GM12891 (cell line): ENCODE measurements around the gene DIP2C.

Experiments
- DNase-seq: peaks from one replicate; pipeline ENCODE4 v3.0.0; 2011; ENCODE audit warnings: low spot score; ENCODE audit not compliant: insufficient read length
- FAIRE-seq: peaks from 2 replicates; lab custom pipeline; 2011; peaks lifted over from hg19 to GRCh38; lab: Jason Lieb, UNC
- PAX5 ChIP-seq: IDR thresholded peaks from 2 replicates; pipeline ENCODE4 v1.6.1; 2011; ENCODE audit warnings: low read length, moderate library complexity, mild to moderate bottlenecking; ENCODE audit not compliant: insufficient read depth, severe bottlenecking
- POLR2A ChIP-seq: IDR thresholded peaks from 2 replicates; pipeline ENCODE4 v1.6.1; 2011; ENCODE audit warnings: low read depth, low read length, control low read depth
- POLR2AphosphoS5 ChIP-seq: IDR thresholded peaks from 2 replicates; pipeline ENCODE4 v1.6.1; 2011; ENCODE audit warnings: low read depth, low read length, control low read depth
- POU2F2 ChIP-seq: IDR thresholded peaks from 2 replicates; pipeline ENCODE4 v1.6.1; 2011; ENCODE audit warnings: low read depth, mild to moderate bottlenecking, control low read depth, low read length, moderate library complexity
- SPI1 ChIP-seq: IDR thresholded peaks from 2 replicates; pipeline ENCODE4 v1.6.1; 2011; ENCODE audit warnings: low read depth, low read length, control low read depth
- TAF1 ChIP-seq: IDR thresholded peaks from 2 replicates; pipeline ENCODE4 v1.6.1; 2011; ENCODE audit warnings: low read depth, low read length, control low read depth

DIP2C gene

GRCh38 chr10:338171-339037 is 351.1 kb downstream of the DIP2C start:
- TF ChIP-seq POLR2AphosphoS5, result no peak
- TF ChIP-seq POLR2A, result no peak
- TF ChIP-seq PAX5, result no peak
- DNase-seq (no peak), FAIRE-seq (peak; percentile 40)

- DNase-seq (no peak), FAIRE-seq (no peak)
- TF ChIP-seq POU2F2, result no peak
- TF ChIP-seq TAF1, result no peak
- no peak for TF ChIP-seq POLR2A
- TF ChIP-seq SPI1, result no peak
- no peak for TF ChIP-seq POLR2AphosphoS5
- no peak for TF ChIP-seq PAX5
These were observed 353.2 kb downstream of the DIP2C start for GRCh38 chr10:336247-336646.

DNA sequence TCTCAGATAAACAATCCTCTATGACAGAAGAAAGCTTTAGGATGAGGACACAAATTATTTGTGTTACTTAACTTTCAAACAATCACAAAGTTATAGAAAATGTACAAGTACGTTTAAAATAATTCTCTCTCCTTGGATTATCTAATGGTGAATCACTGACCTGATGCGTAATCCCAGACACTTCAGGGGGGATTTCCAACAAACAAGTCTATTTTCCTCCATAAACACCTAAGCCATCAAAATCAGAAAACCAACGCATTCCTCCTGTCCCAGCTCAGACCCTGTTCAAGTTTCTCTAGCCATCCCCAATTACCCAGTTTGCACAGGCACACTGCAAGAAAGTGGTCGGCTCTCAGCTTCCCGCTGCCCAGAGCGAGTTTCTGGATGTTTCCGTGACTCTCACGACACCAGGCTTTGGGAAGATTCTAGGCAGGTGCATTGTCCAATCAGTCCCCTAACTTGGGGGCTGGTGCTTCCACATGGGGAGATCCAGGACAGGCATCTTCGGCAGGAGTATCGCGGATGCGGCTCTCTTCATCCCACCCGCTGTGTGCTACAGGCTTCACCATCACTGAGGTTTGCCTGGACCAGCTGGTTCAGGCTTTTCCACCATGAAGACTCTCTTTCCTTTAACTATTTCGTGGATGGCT is 354.2 kb downstream of the DIP2C start:
- no peak for TF ChIP-seq SPI1
- no peak for TF ChIP-seq POLR2AphosphoS5
- no peak for TF ChIP-seq PAX5
- TF ChIP-seq TAF1, result no peak
- TF ChIP-seq POU2F2, result no peak
- TF ChIP-seq POLR2A, result no peak
- no peak for FAIRE-seq
- DNase-seq, result no peak

DNA sequence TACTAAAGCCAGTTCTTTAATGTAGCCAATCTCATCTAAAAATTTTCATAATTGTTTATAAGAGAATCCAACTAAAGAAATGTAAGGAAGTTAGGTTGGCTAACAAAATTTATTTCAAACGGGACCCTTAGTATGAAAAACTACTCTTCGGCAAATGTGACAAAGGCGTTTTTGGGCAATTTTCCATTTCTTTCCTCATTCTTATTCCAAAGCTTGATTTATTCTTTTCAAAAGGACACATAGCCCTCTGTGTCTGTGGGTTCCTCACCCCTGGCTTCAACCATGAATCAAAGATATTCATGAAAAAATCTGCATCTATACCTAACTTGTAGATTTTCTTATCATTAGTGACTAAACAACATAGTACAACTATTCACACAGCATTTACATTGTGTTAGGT is 358.3 kb downstream of the DIP2C start:
- no peak for DNase-seq
- no peak for FAIRE-seq
- TF ChIP-seq POLR2A (no peak), POU2F2 (no peak), TAF1 (no peak), SPI1 (no peak), PAX5 (no peak), POLR2AphosphoS5 (no peak)

GRCh38 chr10:329361-330099 is 359.9 kb downstream of the DIP2C start:
- peak; percentile 75 for FAIRE-seq
- TF ChIP-seq SPI1 (peak; percentile 52), POLR2A (no peak), POLR2AphosphoS5 (no peak), TAF1 (no peak), POU2F2 (no peak), PAX5 (no peak)
- DNase-seq, result no peak

- FAIRE-seq (no peak), DNase-seq (no peak)
- TF ChIP-seq SPI1 (no peak), PAX5 (no peak), TAF1 (no peak), POLR2A (no peak), POU2F2 (no peak), POLR2AphosphoS5 (no peak)
These were observed 361.3 kb downstream of the DIP2C start for GRCh38 chr10:327889-328852.

DNA sequence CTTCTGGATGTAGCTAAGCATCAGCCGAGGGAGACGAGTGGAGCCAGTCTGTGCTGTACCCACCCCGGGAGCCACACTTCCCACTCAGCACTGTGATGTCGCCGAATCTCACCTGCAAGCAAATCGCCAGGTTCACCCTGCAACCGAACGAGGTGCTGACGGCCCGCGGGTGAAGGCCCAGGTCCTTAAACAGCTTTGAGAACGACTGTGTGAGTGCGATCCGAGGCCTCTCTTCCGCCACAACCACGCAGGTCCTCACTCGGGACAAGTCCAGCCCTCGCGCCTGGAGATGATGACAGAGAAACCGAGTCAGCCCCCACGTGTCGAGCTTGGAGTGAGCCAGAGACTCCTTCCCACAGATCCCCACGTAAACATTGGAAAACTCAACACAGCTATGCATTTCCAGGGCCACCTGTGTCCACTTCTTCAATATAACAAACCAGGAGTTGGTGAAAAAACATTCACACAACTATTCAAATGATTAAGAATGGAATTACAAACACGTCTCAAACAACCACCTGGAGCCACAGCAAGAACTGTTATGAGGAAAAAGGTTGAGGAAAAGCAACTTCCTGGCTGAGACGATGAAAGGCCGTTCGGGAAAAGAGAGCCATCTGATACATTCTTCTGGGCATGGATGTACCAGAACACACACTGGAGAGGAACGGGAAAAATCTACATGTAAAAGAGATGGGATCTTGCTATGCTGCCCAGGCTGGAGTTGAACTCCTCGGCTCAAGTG is 362.4 kb downstream of the DIP2C start:
- DNase-seq (no peak), FAIRE-seq (no peak)
- no peak for TF ChIP-seq PAX5
- TF ChIP-seq POU2F2, result no peak
- no peak for TF ChIP-seq POLR2AphosphoS5
- TF ChIP-seq TAF1, result no peak
- TF ChIP-seq POLR2A, result no peak
- no peak for TF ChIP-seq SPI1

DNA sequence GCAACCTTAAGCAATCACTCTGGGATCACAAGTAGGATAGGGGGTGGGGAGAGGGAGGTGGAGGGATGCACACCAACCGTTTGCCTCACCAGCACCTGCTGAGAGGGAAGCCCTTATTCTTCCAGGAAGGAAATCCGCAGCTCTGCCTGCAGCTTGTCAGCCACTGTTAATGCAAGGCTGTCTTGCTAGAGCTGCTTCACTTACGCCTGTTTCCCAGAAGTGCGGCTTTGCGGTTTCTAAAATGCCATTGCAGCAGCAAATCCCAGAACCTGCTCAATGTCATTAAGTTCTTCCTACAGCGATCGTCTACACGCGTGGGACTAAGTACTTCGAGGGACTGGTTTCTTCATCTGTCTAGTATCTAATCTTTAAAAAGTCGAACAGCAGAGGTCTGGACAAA is 363.1 kb downstream of the DIP2C start:
- TF ChIP-seq POLR2AphosphoS5 (no peak), PAX5 (no peak), SPI1 (no peak), POLR2A (no peak), POU2F2 (no peak), TAF1 (no peak)
- DNase-seq, result no peak
- no peak for FAIRE-seq
